ENCODE results near the gene ARL6IP5.

GRCh38 chr3:69082805-69083204 lies 1.9 kb upstream of the ARL6IP5 start:
- TF ChIP-seq, protein P1, sequence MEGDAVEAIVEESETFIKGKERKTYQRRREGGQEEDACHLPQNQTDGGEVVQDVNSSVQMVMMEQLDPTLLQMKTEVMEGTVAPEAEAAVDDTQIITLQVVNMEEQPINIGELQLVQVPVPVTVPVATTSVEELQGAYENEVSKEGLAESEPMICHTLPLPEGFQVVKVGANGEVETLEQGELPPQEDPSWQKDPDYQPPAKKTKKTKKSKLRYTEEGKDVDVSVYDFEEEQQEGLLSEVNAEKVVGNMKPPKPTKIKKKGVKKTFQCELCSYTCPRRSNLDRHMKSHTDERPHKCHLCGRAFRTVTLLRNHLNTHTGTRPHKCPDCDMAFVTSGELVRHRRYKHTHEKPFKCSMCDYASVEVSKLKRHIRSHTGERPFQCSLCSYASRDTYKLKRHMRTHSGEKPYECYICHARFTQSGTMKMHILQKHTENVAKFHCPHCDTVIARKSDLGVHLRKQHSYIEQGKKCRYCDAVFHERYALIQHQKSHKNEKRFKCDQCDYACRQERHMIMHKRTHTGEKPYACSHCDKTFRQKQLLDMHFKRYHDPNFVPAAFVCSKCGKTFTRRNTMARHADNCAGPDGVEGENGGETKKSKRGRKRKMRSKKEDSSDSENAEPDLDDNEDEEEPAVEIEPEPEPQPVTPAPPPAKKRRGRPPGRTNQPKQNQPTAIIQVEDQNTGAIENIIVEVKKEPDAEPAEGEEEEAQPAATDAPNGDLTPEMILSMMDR (IDR thresholded peaks at IDR 0.05), result no peak
- TF ChIP-seq POLR2A (IDR thresholded peaks at IDR 0.05), result no peak
